GM12878 (cell line): ENCODE measurements around the gene DDX27. TPM values are rescaled to one million over a fixed set of nuclear protein-coding genes. Genes with fewer than 3 reads are reported as not detected.

ENCODE experiments used
- ATAC-seq: fragments of 200-7000 bp; cut with Tn5 transposase; 3 replicates; pipeline ENCODE4 v1.9.1; 2020; ENCODE audit warnings: mild to moderate bottlenecking, moderate library complexity
- BruUV-seq: library from RNA; stranded (reverse); fragments of 400-500 nt; replicated peaks from 2 replicates; lab custom pipeline; 2021; lab: Mats Ljungman, UMichigan
- CTCF ChIA-PET: fragments of 300-600 bp; sonication (Branson Sonifier 250); formaldehyde crosslinking; extraction: SDS; loops from one replicate; lab custom pipeline; 2021; ENCODE audit warnings: inconsistent platforms; lab: Yijun Ruan, JAX
- POLR2A ChIA-PET: fragments of 350-600 bp; formaldehyde crosslinking; extraction: SDS; loops from one replicate; lab custom pipeline; 2021; ENCODE audit warnings: inconsistent platforms; lab: Charles Lee
- RAD21 ChIA-PET: fragments of 300-600 bp; sonication (Branson Sonifier 250); formaldehyde crosslinking; loops from one replicate; lab custom pipeline; 2023; ENCODE audit warnings: antibody characterized with exemption; ENCODE audit not compliant: unreplicated experiment; lab: Charles Lee
- SMC1A ChIA-PET: fragments of 300-600 bp; sonication (Branson Sonifier 250); formaldehyde crosslinking; loops from one replicate; lab custom pipeline; 2023; ENCODE audit not compliant: unreplicated experiment, uncharacterized antibody; lab: Charles Lee
- DNase-seq: peaks from one replicate; pipeline ENCODE4 v3.0.0-alpha.2; 2011; ENCODE audit warnings: low read depth, low spot score
- FAIRE-seq: peaks from 3 replicates; lab custom pipeline; 2011; peaks lifted over from hg19 to GRCh38; lab: Jason Lieb, UNC
- H2AFZ ChIP-seq: 2 replicates; pipeline ENCODE4 v1.6.0; 2011; ENCODE audit warnings: low read depth, low read length, control low read depth; ENCODE audit not compliant: control insufficient read depth
- H3K27ac ChIP-seq: 2 replicates; pipeline ENCODE4 v1.5.1; 2011; ENCODE audit warnings: control low read depth; ENCODE audit not compliant: control insufficient read depth, insufficient read depth
- H3K27me3 ChIP-seq, 2 experiments: replicated peaks in 1 of 2; 2 replicates each; pipeline versions ENCODE4 v1.6.0 to v1.6.1; 2011; ENCODE audit warnings: low read length in 1 of 2; ENCODE audit not compliant: control insufficient read depth in 2 of 2, insufficient read depth in 2 of 2
- H3K36me3 ChIP-seq, 2 experiments: 2 replicates each; pipeline ENCODE4 v1.5.1; 2011; ENCODE audit warnings: low read length in 1 of 2; ENCODE audit not compliant: control insufficient read depth in 2 of 2, insufficient read depth in 2 of 2
- H3K4me1 ChIP-seq: 2 replicates; pipeline ENCODE4 v1.6.1; 2011; ENCODE audit warnings: mild to moderate bottlenecking, low read length, moderate library complexity, mixed read lengths; ENCODE audit not compliant: control insufficient read depth, insufficient read depth
- H3K4me2 ChIP-seq: 2 replicates; pipeline ENCODE4 v1.6.0; 2011; ENCODE audit warnings: control low read depth; ENCODE audit not compliant: control insufficient read depth, insufficient read depth
- H3K4me3 ChIP-seq: fragments of 200-600 bp; sonication (generic); 2 replicates; pipeline ENCODE4 v1.5.1; 2016
- H3K79me2 ChIP-seq: 2 replicates; pipeline ENCODE4 v1.6.0; 2011; ENCODE audit warnings: low read length; ENCODE audit not compliant: control insufficient read depth, insufficient read depth
- H3K9ac ChIP-seq: 2 replicates; pipeline ENCODE4 v1.8.0; 2011; ENCODE audit warnings: low read length, control low read depth, mixed read lengths; ENCODE audit not compliant: control insufficient read depth, insufficient read depth
- H3K9me3 ChIP-seq: replicated peaks from 3 replicates; pipeline ENCODE4 v1.5.1; 2011; ENCODE audit warnings: mild to moderate bottlenecking, low read length; ENCODE audit not compliant: control insufficient read depth, insufficient read depth
- H4K20me1 ChIP-seq: 2 replicates; pipeline ENCODE4 v1.6.0; 2011; ENCODE audit not compliant: control insufficient read depth, insufficient read depth
- CTCF ChIP-seq, 3 experiments: IDR thresholded peaks in 2 of 3; conservative IDR thresholded peaks in 1 of 3; 2 replicates each; pipeline ENCODE4 v1.5.1; 2011; ENCODE audit warnings: low read depth in 3 of 3, low read length in 3 of 3, mild to moderate bottlenecking in 3 of 3, control low read depth in 2 of 3, moderate library complexity in 2 of 3, inconsistent platforms in 1 of 3, mixed read lengths in 1 of 3; ENCODE audit not compliant: control insufficient read depth in 2 of 3, insufficient read depth in 1 of 3; ENCODE audit errors: extremely low read depth in 1 of 3
- HDAC6 ChIP-seq: fragments of 200-600 bp; sonication (generic); IDR thresholded peaks from one replicate; pipeline ENCODE4 v1.8.0; 2017; ENCODE audit warnings: antibody characterized with exemption; ENCODE audit not compliant: unreplicated experiment
- MEF2A ChIP-seq: IDR thresholded peaks from 2 replicates; pipeline ENCODE4 v1.6.1; 2011; ENCODE audit warnings: low read depth, mild to moderate bottlenecking, low read length, moderate library complexity; ENCODE audit not compliant: insufficient read depth
- SMAD5 ChIP-seq: IDR thresholded peaks from 2 replicates; pipeline ENCODE4 v1.6.1; 2016; ENCODE audit warnings: antibody characterized with exemption, low read depth
- SRF ChIP-seq, 2 experiments: IDR thresholded peaks; 2 replicates each; pipeline ENCODE4 v1.6.1; 2011; ENCODE audit warnings: low read depth in 2 of 2, low read length in 2 of 2, mild to moderate bottlenecking in 1 of 2, moderate library complexity in 1 of 2
- WGBS: methylation state at CpG from one replicate; pipeline ENCODE4 v1.1.6; 2016; ENCODE audit warnings: low lambda C conversion rate; ENCODE audit not compliant: insufficient replicate concordance, insufficient coverage; ENCODE audit errors: missing lambda C conversion rate; 5-methylcytosine and 5-hydroxymethylcytosine counted together
- in situ Hi-C: fragments of 300-500 bp; cut with MboI; formaldehyde crosslinking; loops from 9 replicates; pipeline ENCODE4 v1.14.3; 2018; ENCODE audit warnings: mixed read lengths
- intact Hi-C: fragments of 100-400 bp; cut with micrococcal nuclease; formaldehyde crosslinking; loops from one replicate; pipeline ENCODE4 v1.14.2; 2022; ENCODE audit not compliant: unreplicated experiment
- polyA plus RNA-seq, 11 experiments: library from polyadenylated mRNA; depleted of rRNA in 4 of 11; unstranded in 6 of 11; stranded (reverse) in 5 of 11; fragments of >200 nt; fragmentation: Nextera tagmentation in 4 of 11; fragmentation: Illumina TruSeq in 1 of 11; extraction: Ambion mirVana in 4 of 11; extraction: Trizol in 1 of 11; gene quantifications; 1 replicate in 1 of 11; 2 replicates in 10 of 11; pipeline versions ENCODE4 v1.2.1 to v1.2.3, GENCODE V29; 2011 to 2016; ENCODE audit warnings: inconsistent platforms in 2 of 11, missing spikeins in 2 of 11, low read depth in 1 of 11
- total RNA-seq, 4 experiments: library from RNA; depleted of rRNA in 3 of 4; stranded (reverse); fragments of >200 nt in 3 of 4; fragmentation: Illumina TruSeq in 1 of 4; extraction: Trizol in 1 of 4; gene quantifications; 2 replicates each; pipeline versions ENCODE4 v1.2.1 to v1.2.3, GENCODE V29; 2013 to 2021

DDX27 gene
- total and polyA plus RNA-seq, 10 of the 15 experiments (the other 5 are each of a cell fraction or from before 2014, with no cell fraction given): 19.8 to 78.8 (median 54.9) TPM

- H2AFZ ChIP-seq: no peak overlapping the region
- BruUV-seq: no TSS peak
- TF ChIP-seq SRF (IDR thresholded peaks at IDR 0.05; ENCODE audit: low read depth in 2 of 2, low read length in 2 of 2) (no peak), MEF2A (no peak), SMAD5 (no peak), HDAC6 (no peak), CTCF (IDR thresholded peaks at IDR 0.05 in 2 of 3, conservative IDR thresholded peaks at IDR 0.05 in 1 of 3; ENCODE audit: control insufficient read depth in 2 of 3, extremely low read depth in 1 of 3, insufficient read depth in 1 of 3, low read depth in 3 of 3, low read length in 3 of 3) (no peak)
Observed at GRCh38 chr20:49230021-49230420, 10.8 kb downstream of the DDX27 start.

More at GRCh38 chr20:49230021-49230420, 10.8 kb downstream of the DDX27 start:
- peaks cover 14 to 23% of the 10 kb centered on the region in 2 experiments for H3K36me3 ChIP-seq
- peak overlapping the region; percentile 10 for H3K27ac ChIP-seq
- in situ Hi-C loops: no loop called here
- H3K9ac ChIP-seq: no peak overlapping the region
- ChIA-PET CTCF (interaction anchor here (0.6 kb wide), 1 partner anchor 87 kb away, joined by 4 read pairs; no protein-coding TSS in a partner anchor), POLR2A (interaction anchor here (0.6 to 1.0 kb wide), 3 partner anchors 51 to 183 kb away, joined by 4 to 5 read pairs (median 4); no protein-coding TSS in a partner anchor), RAD21 (no interaction called here), SMC1A (interaction anchor here (2.3 kb wide), 1 partner anchor 20 kb away, joined by 6 read pairs; no protein-coding TSS in a partner anchor)
- intact Hi-C loops: no loop called here
- WGBS: 89% methylated on average over 8 of the region's 10 CpGs
- no peaks in the 10 kb centered on the region for H3K27me3 ChIP-seq
- ATAC-seq (no peak; the same call in 2 of the 3 replicates), FAIRE-seq (no peak), DNase-seq (no peak)
- H3K9me3 ChIP-seq: no peaks in the 10 kb centered on the region
- H3K4me1 ChIP-seq: peaks cover 10% of the 10 kb centered on the region
- no peaks in the 10 kb centered on the region; the same call in 1 of the 2 replicates for H4K20me1 ChIP-seq
- H3K79me2 ChIP-seq: no peaks in the 10 kb centered on the region; the same call in 1 of the 2 replicates
- no peak overlapping the region for H3K4me3 ChIP-seq
- H3K4me2 ChIP-seq: no peak overlapping the region; the same call in 1 of the 2 replicates
